Lung (tissue), 12 donors: ENCODE results near the gene CTNNBL1. TPM values are rescaled to one million over a fixed set of nuclear protein-coding genes. Genes with fewer than 3 reads are reported as not detected.

Experiments used
- ATAC-seq: fragments of 200-7000 bp; cut with Tn5 transposase; one replicate; pipeline ENCODE4 v1.9.1; 2020; ENCODE audit warnings: moderate number of reproducible peaks; ENCODE audit not compliant: insufficient read depth, low FRiP score
- DNase-seq, 3 donors: peaks; one replicate each; pipeline ENCODE4 v3.0.0-alpha.2; 2013 to 2017
- H3K27ac ChIP-seq, 2 donors: one replicate each; pipeline ENCODE4 v1.5.1; 2013; ENCODE audit warnings: mild to moderate bottlenecking in 2 of 2, moderate library complexity in 2 of 2, control low read depth in 1 of 2, inconsistent platforms in 1 of 2, low read depth in 1 of 2, low read length in 1 of 2
- H3K27me3 ChIP-seq, 3 donors: one replicate each; pipeline ENCODE4 v1.5.1; 2013; ENCODE audit warnings: low read length in 2 of 3; ENCODE audit not compliant: control insufficient read depth in 3 of 3, insufficient read depth in 3 of 3
- H3K36me3 ChIP-seq, 4 donors: one replicate each; pipeline ENCODE4 v1.5.1; 2013; ENCODE audit warnings: low read length in 4 of 4, mild to moderate bottlenecking in 1 of 4, moderate library complexity in 1 of 4; ENCODE audit not compliant: control insufficient read depth in 4 of 4, insufficient read depth in 4 of 4
- H3K4me1 ChIP-seq, 5 donors: one replicate each; pipeline ENCODE4 v1.5.1; 2013; ENCODE audit warnings: low read length in 5 of 5, mild to moderate bottlenecking in 2 of 5, moderate library complexity in 1 of 5; ENCODE audit not compliant: control insufficient read depth in 5 of 5, insufficient read depth in 5 of 5
- H3K4me3 ChIP-seq: one replicate; pipeline ENCODE4 v1.5.1; 2013; ENCODE audit warnings: mild to moderate bottlenecking, control low read depth, moderate library complexity
- H3K9ac ChIP-seq, 2 donors: one replicate each; pipeline ENCODE4 v1.5.1; 2013; ENCODE audit warnings: low read length in 2 of 2, control low read depth in 1 of 2; ENCODE audit not compliant: insufficient read depth in 1 of 2
- H3K9me3 ChIP-seq, 4 donors: one replicate each; pipeline ENCODE4 v1.5.1; 2013; ENCODE audit warnings: low read length in 3 of 4, mild to moderate bottlenecking in 1 of 4, moderate library complexity in 1 of 4; ENCODE audit not compliant: control insufficient read depth in 4 of 4, insufficient read depth in 3 of 4
- WGBS, 2 donors: extraction: QIAGEN DNeasy Blood & Tissue Kit; methylation state at CpG; one replicate each; pipeline ENCODE4 v1.1.7; 2013; 5-methylcytosine and 5-hydroxymethylcytosine counted together
- polyA plus RNA-seq, 2 donors: library from polyadenylated mRNA; stranded (reverse); fragments of 200-250 nt; gene quantifications; one replicate each; pipeline ENCODE4 v1.2.1, GENCODE V29; 2013
- total RNA-seq, 2 donors: library from RNA; depleted of rRNA in 1 of 2; stranded (reverse); fragments of >200 nt in 1 of 2; gene quantifications; one replicate each; pipeline ENCODE4 v1.2.1, GENCODE V29; 2014 to 2021
- TF ChIP-seq, protein P1 (sequence below): IDR thresholded peaks from 2 replicates; pipeline ENCODE4 v1.5.1; 2012; ENCODE audit warnings: mild to moderate bottlenecking; ENCODE audit errors: control extremely low read depth, extremely low read depth
- donor health status: control.
- donor health status: control.
- donor health status: Bipolar disorder and iron deficiency.
- donor health status: healthy.
- donor health status: DM: yes; HTN: yes; CAD: no.

CTNNBL1 gene
- total and polyA plus RNA-seq, 4 donors = 38.9 to 53.1 (median 49.2) TPM

DNA sequence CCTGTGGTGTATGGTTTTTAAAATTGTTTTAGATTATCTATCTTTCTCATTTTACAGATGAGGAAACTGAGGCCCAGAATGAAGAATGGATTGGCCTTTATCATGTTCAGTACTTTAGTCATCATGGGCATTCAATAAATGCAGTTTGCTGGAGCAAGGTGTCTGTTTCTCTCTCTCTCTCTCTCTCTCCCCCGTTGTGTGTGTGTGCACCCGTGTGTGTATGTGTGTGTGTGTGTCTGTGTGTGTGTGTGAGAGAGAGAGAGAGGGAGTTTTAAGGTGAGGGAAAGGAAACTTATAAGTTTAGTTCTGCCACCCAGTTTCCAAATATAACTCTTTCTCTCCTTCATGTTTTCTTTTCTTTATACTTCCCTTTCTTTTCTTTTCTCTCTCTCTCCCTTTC, 62.4 kb downstream of the CTNNBL1 start:
- Histone ChIP-seq H3K36me3 (peaks cover 0 to 10% (median 4%) of the 10 kb centered on the region in 4 donors), H3K27me3 (no peaks in the 10 kb centered on the region), H3K4me3 (no peak overlapping the region), H3K4me1 (peaks cover 1 to 26% (median 5%) of the 10 kb centered on the region in 5 donors), H3K9me3 (no peaks in the 10 kb centered on the region), H3K9ac (no peak overlapping the region), H3K27ac (no peak overlapping the region)
- ATAC-seq (no peak), DNase-seq (no peak)
- 80 to 90% methylated on average over 2 of the region's 2 CpGs for WGBS, 2 donors
- TF ChIP-seq, protein P1, sequence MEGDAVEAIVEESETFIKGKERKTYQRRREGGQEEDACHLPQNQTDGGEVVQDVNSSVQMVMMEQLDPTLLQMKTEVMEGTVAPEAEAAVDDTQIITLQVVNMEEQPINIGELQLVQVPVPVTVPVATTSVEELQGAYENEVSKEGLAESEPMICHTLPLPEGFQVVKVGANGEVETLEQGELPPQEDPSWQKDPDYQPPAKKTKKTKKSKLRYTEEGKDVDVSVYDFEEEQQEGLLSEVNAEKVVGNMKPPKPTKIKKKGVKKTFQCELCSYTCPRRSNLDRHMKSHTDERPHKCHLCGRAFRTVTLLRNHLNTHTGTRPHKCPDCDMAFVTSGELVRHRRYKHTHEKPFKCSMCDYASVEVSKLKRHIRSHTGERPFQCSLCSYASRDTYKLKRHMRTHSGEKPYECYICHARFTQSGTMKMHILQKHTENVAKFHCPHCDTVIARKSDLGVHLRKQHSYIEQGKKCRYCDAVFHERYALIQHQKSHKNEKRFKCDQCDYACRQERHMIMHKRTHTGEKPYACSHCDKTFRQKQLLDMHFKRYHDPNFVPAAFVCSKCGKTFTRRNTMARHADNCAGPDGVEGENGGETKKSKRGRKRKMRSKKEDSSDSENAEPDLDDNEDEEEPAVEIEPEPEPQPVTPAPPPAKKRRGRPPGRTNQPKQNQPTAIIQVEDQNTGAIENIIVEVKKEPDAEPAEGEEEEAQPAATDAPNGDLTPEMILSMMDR = no peak

DNA sequence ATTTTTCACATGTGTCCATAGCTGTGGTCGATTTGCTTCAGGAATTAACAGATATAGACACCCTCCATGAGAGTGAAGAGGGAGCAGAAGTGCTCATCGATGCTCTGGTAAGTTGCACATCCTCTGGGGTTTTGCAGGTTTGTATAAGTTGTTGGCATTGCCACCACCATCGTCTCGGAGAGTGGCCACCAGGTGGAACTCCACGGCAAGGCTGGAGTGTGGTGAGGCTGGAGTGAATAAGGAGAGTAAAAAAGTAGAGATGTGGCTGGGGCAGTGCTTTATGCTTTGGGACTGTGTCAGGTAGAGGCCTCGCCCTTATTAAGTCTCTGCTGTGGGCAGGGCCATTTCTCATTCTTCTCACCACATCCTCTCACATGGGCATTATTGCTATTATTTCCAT, 63.7 kb downstream of the CTNNBL1 start:
- H3K4me1 ChIP-seq = peaks cover 1 to 39% (median 5%) of the 10 kb centered on the region in 5 donors
- ATAC-seq (no peak), DNase-seq (no peak)
- peaks cover 0 to 8% (median 3%) of the 10 kb centered on the region in 4 donors for H3K36me3 ChIP-seq
- WGBS, 2 donors = 89 to 92% methylated on average over 6 of the region's 6 CpGs
- H3K9ac ChIP-seq = no peak overlapping the region
- no peaks in the 10 kb centered on the region for H3K27me3 ChIP-seq
- TF ChIP-seq, protein P1 = no peak
- no peak overlapping the region for H3K4me3 ChIP-seq
- H3K9me3 ChIP-seq = no peaks in the 10 kb centered on the region
- H3K27ac ChIP-seq = no peak overlapping the region

DNA sequence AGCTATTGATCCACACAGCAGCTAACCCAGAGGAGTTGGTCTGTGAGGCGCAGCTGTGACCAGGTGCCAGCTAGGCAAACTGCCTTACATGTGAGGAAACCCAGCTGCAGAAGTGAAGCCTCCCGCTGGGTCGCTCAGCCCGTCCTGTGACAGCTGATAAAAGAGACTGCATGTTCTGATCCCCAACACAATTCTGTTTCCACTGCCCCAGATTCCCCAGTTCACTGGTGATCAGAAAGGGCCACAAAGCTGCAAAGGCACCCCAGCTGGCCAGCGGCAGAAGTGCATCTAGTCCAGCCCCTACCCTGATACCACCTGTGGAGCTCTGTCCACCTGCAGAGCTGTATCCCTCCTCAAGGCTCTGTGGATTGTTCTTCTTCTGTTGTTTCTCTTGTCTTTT, 64.5 kb downstream of the CTNNBL1 start:
- DNase-seq (peak in 2 of 3 donors; percentile 23 to 36), ATAC-seq (no peak)
- H3K9me3 ChIP-seq = no peaks in the 10 kb centered on the region
- no peak overlapping the region for H3K4me3 ChIP-seq
- H3K4me1 ChIP-seq = peaks cover 1 to 47% (median 5%) of the 10 kb centered on the region in 5 donors
- peaks cover 0 to 8% (median 2%) of the 10 kb centered on the region in 4 donors for H3K36me3 ChIP-seq
- H3K27me3 ChIP-seq = no peaks in the 10 kb centered on the region
- TF ChIP-seq, protein P1 = no peak
- H3K9ac ChIP-seq = no peak overlapping the region
- H3K27ac ChIP-seq = no peak overlapping the region
- WGBS, 2 donors = 90 to 92% methylated on average over 5 of the region's 5 CpGs

DNA sequence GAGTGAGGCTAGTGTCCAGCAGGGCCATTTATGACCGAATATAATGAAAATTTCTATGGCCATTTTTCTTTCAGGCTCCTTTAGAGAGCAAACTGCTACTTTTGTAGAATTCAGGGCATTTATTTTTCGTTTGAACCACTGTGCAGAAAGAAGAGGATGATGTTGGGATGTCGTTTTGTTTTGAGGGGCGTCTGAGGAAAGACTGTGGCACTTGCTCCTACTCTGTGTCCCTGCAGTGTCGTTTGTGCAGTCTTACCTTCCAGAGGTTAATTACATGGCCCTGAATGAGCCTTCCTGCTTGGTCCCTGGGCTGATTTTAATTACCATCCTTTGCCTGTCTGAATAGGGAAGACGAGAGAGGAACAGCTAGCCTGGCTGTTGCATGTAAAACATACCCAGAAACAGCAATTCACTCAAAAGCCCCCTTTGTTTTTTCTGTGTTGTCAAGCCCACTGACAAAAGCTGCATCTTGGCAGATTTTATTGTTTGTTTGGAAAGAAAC, 65.3 kb downstream of the CTNNBL1 start:
- no peak overlapping the region for H3K4me3 ChIP-seq
- 90 to 91% methylated on average over 6 of the region's 6 CpGs for WGBS, 2 donors
- H3K27ac ChIP-seq = no peak overlapping the region
- H3K27me3 ChIP-seq = no peaks in the 10 kb centered on the region
- TF ChIP-seq, protein P1 = no peak
- H3K9me3 ChIP-seq = no peaks in the 10 kb centered on the region
- peaks cover 0 to 8% (median 4%) of the 10 kb centered on the region in 4 donors for H3K36me3 ChIP-seq
- ATAC-seq (no peak), DNase-seq (no peak)
- peaks cover 1 to 53% (median 8%) of the 10 kb centered on the region in 5 donors for H3K4me1 ChIP-seq
- no peak overlapping the region for H3K9ac ChIP-seq
